ENCODE data around the gene SEC24B. TPM values are rescaled to one million over a fixed set of nuclear protein-coding genes. Genes with fewer than 3 reads are reported as not detected.

The SEC24B gene
- total RNA-seq, 1 experiment from 2014 or later, result 27.1 TPM

DNA sequence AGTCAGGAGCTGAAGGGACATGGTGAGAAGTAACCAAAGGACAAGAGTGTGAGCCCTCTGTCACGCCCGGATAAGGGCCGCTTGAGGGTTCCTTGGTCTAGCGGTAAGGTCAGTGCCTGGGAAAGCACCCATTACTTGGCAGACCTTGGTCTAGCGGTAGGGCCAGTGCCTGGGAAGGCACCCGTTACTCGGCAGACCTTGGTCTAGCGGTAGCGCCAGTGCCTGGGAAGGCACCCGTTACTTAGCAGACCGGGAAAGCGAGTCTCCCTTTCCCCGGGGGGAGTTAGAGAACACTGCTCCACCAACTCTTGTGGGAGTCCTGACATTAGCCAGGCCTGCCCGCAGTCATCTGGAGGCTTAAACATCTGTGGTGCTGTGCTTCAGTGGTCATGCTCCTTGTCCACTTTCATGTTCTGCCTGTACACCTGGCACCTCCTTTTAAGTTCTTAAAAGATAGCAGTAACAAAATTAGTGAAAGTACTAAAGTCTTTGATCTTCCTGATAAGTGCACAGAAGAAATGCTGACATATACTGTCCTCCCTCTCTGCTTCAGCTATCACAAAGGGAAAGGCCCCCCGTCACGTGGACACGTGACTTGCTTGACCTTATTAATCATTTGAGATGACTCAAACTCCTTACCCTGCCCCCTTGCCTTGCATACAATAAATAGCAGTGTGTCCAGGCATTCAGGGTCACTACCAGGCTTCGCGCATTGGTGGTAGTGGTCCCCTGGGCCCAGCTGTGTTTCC lies 9.3 kb upstream of the SEC24B start:
- Histone ChIP-seq H3K4ac (ENCODE audit: low read depth, low read length) (no peak overlapping the region), H4K20me1 (ENCODE audit: control insufficient read depth, insufficient read depth, insufficient read length) (no peaks in the 10 kb centered on the region), H3K18ac (ENCODE audit: insufficient read length, low read depth, low read length) (no peak overlapping the region), H2BK12ac (ENCODE audit: insufficient read length, low read depth, low read length) (no peak overlapping the region), H2BK20ac (ENCODE audit: low read depth, low read length, poor library complexity, severe bottlenecking) (no peak overlapping the region), H3K79me1 (ENCODE audit: insufficient read depth, low read depth, low read length, poor library complexity, severe bottlenecking) (no peaks in the 10 kb centered on the region), H3K9ac (ENCODE audit: extremely low read depth, insufficient read length, low read length) (no peak overlapping the region), H3K27me3 (ENCODE audit: insufficient read depth, low read length) (no peaks in the 10 kb centered on the region), H3T11ph (ENCODE audit: low read length) (no peak overlapping the region), H4K5ac (ENCODE audit: insufficient read length, low read depth, low read length) (no peak overlapping the region), H2BK5ac (ENCODE audit: insufficient read length, low read length) (no peak overlapping the region), H3K9me3 (ENCODE audit: control insufficient read depth, low read depth, low read length) (no peaks in the 10 kb centered on the region), H3K4me1 (ENCODE audit: insufficient read depth, low read length) (peaks cover 15% of the 10 kb centered on the region; the same call in 1 of the 2 replicates), H3K79me2 (ENCODE audit: insufficient read depth, low read length) (no peaks in the 10 kb centered on the region), H4K8ac (replicated peaks; ENCODE audit: insufficient read length, low read depth, low read length) (no peak overlapping the region), H2BK120ac (ENCODE audit: low read depth, low read length, poor library complexity, severe bottlenecking) (no peak overlapping the region), H4K91ac (ENCODE audit: insufficient read length, low read depth, low read length) (no peak overlapping the region), H2BK15ac (ENCODE audit: low read depth, low read length) (no peak overlapping the region), H3K56ac (ENCODE audit: insufficient read length, low read depth, low read length) (no peak overlapping the region), H3K14ac (ENCODE audit: insufficient read depth, low read length) (no peak overlapping the region), H2AK5ac (ENCODE audit: insufficient read length, low read length) (no peak overlapping the region), H3K23ac (ENCODE audit: insufficient read length, low read depth, low read length) (no peak overlapping the region), H3K23me2 (ENCODE audit: insufficient read length, low read depth, low read length, poor library complexity, severe bottlenecking) (no peaks in the 10 kb centered on the region), H3K4me2 (ENCODE audit: insufficient read depth, insufficient read length, low read length) (no peak overlapping the region), H3K27ac (ENCODE audit: insufficient read length, low read depth, low read length) (no peak overlapping the region), H2AFZ (ENCODE audit: low read length) (no peak overlapping the region)
- Mint-ChIP-seq H3K27me3 (ENCODE audit: low read depth) (no peaks in the 10 kb centered on the region), H3K36me3 (ENCODE audit: insufficient read depth in 1 of 3, low read depth in 3 of 3) (no peaks in the 10 kb centered on the region), H3K4me1 (peaks cover 18 to 23% of the 10 kb centered on the region in 2 experiments), H3K9me3 (no peaks in the 10 kb centered on the region; a peak in 1 of 5 replicates), H3K4me3 (no peak overlapping the region), H3K27ac (peak overlapping the region in 2 of 3 experiments; percentile 40 to 71; a peak in 2 of 7 replicates)
- no peak for DNase-seq
- TF ChIP-seq, protein P1, sequence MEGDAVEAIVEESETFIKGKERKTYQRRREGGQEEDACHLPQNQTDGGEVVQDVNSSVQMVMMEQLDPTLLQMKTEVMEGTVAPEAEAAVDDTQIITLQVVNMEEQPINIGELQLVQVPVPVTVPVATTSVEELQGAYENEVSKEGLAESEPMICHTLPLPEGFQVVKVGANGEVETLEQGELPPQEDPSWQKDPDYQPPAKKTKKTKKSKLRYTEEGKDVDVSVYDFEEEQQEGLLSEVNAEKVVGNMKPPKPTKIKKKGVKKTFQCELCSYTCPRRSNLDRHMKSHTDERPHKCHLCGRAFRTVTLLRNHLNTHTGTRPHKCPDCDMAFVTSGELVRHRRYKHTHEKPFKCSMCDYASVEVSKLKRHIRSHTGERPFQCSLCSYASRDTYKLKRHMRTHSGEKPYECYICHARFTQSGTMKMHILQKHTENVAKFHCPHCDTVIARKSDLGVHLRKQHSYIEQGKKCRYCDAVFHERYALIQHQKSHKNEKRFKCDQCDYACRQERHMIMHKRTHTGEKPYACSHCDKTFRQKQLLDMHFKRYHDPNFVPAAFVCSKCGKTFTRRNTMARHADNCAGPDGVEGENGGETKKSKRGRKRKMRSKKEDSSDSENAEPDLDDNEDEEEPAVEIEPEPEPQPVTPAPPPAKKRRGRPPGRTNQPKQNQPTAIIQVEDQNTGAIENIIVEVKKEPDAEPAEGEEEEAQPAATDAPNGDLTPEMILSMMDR (conservative IDR thresholded peaks at IDR 0.05), result no peak
- WGBS (ENCODE audit: extremely low coverage, insufficient read length, low lambda C conversion rate), result no CpG with 5 or more reads among the region's 19 CpGs

All from H9 (cell line).